NCI-H345 treated with DMSO at 0.1 percent for 48 hours (cell line): Measurements from ENCODE around the gene FUZ.

Experiments used
- DNase-seq: peaks from one replicate; lab custom pipeline; 2025; ENCODE audit not compliant: unreplicated experiment; lab: John Stamatoyannopoulos, UW

Gene FUZ, protein sequence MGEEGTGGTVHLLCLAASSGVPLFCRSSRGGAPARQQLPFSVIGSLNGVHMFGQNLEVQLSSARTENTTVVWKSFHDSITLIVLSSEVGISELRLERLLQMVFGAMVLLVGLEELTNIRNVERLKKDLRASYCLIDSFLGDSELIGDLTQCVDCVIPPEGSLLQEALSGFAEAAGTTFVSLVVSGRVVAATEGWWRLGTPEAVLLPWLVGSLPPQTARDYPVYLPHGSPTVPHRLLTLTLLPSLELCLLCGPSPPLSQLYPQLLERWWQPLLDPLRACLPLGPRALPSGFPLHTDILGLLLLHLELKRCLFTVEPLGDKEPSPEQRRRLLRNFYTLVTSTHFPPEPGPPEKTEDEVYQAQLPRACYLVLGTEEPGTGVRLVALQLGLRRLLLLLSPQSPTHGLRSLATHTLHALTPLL

DNA sequence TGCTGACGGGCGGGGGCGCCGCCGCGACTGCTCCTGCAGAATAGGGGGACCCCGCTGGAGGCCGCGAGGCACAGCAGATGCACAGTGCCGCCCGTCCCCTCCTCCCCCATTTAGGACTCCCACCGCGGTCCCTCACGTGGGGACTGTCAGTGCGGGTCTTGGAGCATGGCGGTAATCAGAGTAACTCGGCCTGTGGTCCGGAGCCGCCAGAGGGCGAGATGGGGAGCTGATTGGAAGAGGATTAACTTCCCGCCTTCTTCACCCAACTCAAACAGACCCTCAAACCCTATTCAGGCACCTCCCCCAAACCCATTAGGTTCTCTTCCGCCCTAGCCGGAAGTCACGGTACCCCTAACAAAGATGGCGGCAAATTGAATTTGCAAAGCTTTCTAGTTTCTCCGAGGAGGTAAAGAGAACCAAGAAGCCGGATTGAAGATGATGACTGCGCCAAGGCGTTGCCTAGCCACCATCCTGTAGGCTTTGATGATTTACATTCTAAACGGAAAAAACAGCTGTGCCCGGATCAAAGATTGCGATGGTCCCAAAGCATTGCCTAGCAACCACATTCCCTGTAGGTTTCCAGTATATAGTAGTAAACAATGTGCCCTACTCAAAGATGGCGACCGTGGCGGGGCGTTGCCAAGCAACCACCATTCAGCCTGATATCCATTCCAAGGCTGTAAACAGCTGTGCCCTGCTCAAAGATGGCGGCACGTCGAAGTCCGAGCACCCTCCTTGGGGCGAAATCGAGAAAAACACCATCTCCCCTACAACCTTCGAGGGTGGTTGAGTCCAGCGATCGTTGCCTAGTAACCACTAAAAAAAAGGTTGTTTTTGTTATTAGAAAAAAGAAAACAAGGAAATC lies at the start of gene FUZ:
TSS of gene FUZ (minus strand) at position 296 of the 865 bp plus-strand sequence. CDS start at position 110, 186 bp downstream.
- DNase-seq = peak; percentile 92

GRCh38 chr19:49862391-49863253 lies 49.5 kb upstream of the FUZ start:
- no peak for DNase-seq

- no peak for DNase-seq
Measured at GRCh38 chr19:49861541-49862378, 48.7 kb upstream of the FUZ start.

DNA sequence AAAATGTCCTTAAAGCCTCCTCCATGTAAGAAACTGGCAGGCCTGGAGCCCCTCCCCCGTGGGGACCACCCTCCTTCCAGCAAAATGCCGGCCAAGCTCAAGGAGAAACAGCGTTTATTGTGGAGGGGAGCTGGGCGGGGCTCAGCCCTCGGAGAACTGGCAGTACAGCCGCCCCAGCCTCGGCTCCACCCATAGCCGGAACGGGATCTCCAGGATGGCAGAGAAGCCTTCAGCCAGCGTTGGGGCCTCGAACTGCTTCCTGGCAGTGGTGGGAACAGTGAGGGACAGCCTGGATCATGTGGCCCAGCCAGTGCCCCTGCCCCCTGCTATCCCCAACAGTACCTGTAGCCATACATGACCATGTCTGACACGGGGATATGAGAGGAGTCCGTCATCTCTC lies 48.0 kb upstream of the FUZ start:
- DNase-seq = no peak

GRCh38 chr19:49860336-49861102 lies 47.4 kb upstream of the FUZ start:
- no peak for DNase-seq

- no peak for DNase-seq
Measured at GRCh38 chr19:49859682-49860335, 46.7 kb upstream of the FUZ start.

DNA sequence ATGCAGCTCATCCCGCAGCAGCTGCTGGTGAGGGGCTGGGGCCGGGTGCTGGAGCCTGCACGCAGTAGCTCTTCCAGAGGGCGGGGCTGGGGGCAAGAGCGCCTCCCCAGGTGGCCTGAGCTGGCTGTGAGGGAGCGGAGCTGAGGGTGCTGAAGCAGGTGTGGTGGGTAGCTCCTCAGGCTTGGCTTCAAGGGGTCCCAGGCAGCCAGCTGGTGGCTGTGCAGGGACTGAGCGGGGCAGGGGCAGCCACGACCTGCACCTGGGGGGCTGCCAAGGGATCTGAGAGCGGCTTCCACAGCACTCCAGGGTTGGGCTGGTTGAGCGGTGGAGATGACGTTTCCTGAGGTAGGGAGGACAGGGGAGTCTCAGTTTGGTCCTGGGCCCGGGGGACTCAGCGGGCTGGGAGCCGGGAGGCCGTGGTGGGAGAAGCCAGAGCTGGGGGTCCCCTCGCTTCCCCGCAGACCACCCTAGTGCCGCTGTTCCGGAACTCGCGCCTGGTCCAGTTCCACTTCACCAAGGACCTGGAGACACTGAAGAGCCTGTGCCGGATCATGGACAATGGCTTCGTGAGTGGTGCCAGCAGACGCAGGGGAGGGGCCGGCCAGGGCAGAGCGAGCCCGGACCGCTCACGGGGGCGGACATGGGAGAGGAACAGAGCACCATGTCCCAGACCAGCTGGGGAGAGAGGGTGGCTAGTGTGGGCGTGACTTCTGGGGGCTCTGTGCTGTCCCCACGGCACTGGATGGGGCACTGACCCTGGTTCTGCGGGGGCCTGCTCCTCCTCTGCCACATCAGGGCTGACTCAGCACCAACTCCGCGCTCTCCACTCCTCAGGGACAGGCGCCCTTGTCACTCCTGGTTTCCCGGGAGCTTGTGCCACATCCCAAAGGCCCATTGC lies 45.2 kb upstream of the FUZ start:
- DNase-seq = no peak

DNA sequence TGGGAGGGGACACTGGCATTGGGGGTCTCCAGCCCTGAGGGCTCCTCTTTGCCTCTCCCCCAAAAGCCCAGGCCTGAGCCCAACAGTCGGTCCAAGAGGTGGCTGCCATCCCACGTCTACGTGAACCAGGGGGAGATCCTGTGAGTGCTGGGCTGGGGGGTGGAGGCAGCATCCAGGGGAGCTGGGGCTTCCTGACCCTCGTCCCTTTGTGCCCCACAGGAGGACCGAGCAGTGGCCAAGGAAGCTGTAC lies 44.7 kb upstream of the FUZ start:
- no peak for DNase-seq

GRCh38 chr19:49857061-49857837 lies 44.2 kb upstream of the FUZ start:
- DNase-seq = no peak

DNA sequence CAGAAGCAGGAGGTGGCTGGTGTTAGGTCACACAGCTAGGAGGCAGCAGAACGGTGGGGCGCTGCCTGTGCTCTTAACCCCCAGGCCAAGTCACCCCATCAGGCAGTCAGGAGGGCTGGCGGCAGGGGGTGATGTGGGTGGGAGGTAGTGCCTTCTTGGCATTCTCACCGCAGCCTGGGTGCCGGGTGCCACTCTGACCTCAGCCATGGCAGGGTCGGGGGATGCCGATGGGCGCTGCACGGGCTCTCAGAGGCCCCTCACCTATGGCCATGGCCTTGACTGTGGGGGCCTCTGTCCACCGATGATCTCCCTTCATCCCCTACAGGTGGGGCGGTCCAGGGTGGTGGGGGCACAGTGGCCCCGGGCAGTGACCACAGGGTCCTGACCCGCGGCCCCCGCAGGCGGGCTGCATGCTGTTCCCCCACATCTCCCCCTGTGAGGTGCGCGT lies 43.5 kb upstream of the FUZ start:
- no peak for DNase-seq

DNA sequence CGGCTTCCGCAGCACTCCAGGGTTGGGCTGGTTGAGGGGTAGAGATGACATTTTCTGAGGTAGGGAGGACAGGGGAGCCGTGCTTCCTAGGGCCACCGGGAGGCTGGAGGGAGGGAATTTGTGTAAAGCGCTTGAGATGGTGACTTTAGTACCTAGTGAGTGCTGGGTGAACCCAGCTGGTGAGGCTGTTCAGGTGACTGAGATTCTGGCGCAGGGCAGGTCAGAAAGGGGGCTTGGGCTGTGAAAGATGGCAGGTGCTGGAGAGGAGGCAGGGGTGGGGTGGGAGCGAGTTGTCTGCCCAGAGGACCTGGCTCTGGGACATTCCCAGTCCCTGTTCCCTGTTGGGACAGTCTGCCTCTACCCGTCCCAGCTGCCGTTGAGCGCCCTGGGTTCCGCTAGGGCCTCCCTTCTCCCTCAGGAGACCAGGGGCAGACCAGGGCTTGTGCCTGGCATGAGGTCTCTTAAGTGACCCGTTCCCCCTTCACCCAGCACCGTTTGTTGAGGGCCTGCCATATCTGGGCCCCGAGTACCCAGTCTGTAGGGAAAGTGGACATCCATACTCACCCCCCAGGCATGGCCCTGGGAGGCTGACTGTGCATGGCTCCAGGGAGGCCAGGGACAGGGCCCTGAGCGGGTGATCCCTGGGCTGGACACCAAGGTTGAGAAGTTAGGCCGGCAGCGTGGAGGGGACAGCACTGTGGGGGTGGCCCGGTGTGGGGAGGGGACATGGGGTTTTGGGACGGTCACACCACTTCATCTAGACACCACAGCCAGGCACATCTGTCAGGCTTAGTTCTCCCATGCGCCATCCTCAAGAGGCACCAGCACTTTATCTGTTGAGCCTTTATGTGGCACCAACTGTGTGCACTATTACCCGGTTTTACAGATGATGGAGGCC lies 42.8 kb upstream of the FUZ start:
- DNase-seq = no peak

GRCh38 chr19:49855277-49855675 lies 42.2 kb upstream of the FUZ start:
- DNase-seq = no peak

- no peak for DNase-seq
Measured at GRCh38 chr19:49854378-49855263, 41.5 kb upstream of the FUZ start.

- no peak for DNase-seq
Measured at GRCh38 chr19:49853852-49854377, 40.8 kb upstream of the FUZ start.

GRCh38 chr19:49852631-49853126 lies 39.6 kb upstream of the FUZ start:
- DNase-seq = no peak
